ENCODE measurements around the gene IQCM. TPM values are rescaled to one million over a fixed set of nuclear protein-coding genes. Genes with fewer than 3 reads are reported as not detected.

IQCM gene
- polyA plus RNA-seq, 1 of the 3 experiments (the other 2 are of a cell fraction) = not detected

DNA sequence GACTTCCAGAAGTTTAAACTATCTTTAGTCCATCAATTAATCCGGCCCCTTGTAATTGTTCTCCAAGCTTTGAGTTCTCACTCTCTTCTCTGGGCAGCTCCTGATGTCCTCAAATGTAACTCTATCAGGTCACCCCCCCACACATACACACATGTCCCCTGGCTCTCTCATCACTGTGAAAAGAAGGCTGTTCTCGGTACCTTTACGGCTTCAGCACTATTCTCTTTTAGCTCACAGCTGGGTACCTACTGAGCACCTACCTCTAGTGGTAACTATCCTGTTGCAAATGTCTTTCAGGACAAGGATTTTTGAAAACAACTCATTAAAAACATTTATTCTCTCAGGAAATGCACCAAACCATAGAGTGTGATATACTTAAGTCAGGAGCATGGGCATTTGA, 115.4 kb downstream of the IQCM start:
- no peaks in the 10 kb centered on the region for H3K27me3 ChIP-seq (ENCODE audit: insufficient read depth)
- TF ChIP-seq, protein P1, sequence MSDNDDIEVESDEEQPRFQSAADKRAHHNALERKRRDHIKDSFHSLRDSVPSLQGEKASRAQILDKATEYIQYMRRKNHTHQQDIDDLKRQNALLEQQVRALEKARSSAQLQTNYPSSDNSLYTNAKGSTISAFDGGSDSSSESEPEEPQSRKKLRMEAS (IDR thresholded peaks at IDR 0.05; ENCODE audit: low read depth) = no peak
- no peak for TF ChIP-seq FOXJ3 (CRISPR knock-in tag; IDR thresholded peaks at IDR 0.05)
- TF ChIP-seq, protein P2, sequence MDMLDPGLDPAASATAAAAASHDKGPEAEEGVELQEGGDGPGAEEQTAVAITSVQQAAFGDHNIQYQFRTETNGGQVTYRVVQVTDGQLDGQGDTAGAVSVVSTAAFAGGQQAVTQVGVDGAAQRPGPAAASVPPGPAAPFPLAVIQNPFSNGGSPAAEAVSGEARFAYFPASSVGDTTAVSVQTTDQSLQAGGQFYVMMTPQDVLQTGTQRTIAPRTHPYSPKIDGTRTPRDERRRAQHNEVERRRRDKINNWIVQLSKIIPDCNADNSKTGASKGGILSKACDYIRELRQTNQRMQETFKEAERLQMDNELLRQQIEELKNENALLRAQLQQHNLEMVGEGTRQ (IDR thresholded peaks at IDR 0.05; ENCODE audit: borderline replicate concordance, low read depth, low read length) = no peak
- TF ChIP-seq JUND (IDR thresholded peaks at IDR 0.05) = no peak
- no peak for TF ChIP-seq YY1 (IDR thresholded peaks at IDR 0.05; ENCODE audit: low read depth)
- TF ChIP-seq GATA2 (CRISPR knock-in tag; IDR thresholded peaks at IDR 0.05) = no peak
- no peak for TF ChIP-seq RCOR1 (IDR thresholded peaks at IDR 0.05; ENCODE audit: low read length)
- no peak for TF ChIP-seq RAD21 (IDR thresholded peaks at IDR 0.05; ENCODE audit: low read length)
- TF ChIP-seq RFX5 (IDR thresholded peaks at IDR 0.05; ENCODE audit: low read length) = no peak
- TF ChIP-seq TCF12 (IDR thresholded peaks at IDR 0.05) = no peak
- TF ChIP-seq IRF3 (IDR thresholded peaks at IDR 0.05; ENCODE audit: low read depth, low read length) = no peak
- no peak for TF ChIP-seq NFIC (IDR thresholded peaks at IDR 0.05; ENCODE audit: borderline replicate concordance)
- TF ChIP-seq, protein P3, sequence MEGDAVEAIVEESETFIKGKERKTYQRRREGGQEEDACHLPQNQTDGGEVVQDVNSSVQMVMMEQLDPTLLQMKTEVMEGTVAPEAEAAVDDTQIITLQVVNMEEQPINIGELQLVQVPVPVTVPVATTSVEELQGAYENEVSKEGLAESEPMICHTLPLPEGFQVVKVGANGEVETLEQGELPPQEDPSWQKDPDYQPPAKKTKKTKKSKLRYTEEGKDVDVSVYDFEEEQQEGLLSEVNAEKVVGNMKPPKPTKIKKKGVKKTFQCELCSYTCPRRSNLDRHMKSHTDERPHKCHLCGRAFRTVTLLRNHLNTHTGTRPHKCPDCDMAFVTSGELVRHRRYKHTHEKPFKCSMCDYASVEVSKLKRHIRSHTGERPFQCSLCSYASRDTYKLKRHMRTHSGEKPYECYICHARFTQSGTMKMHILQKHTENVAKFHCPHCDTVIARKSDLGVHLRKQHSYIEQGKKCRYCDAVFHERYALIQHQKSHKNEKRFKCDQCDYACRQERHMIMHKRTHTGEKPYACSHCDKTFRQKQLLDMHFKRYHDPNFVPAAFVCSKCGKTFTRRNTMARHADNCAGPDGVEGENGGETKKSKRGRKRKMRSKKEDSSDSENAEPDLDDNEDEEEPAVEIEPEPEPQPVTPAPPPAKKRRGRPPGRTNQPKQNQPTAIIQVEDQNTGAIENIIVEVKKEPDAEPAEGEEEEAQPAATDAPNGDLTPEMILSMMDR (IDR thresholded peaks at IDR 0.05) = no peak
- TF ChIP-seq MXI1 (IDR thresholded peaks at IDR 0.05; ENCODE audit: low read depth, low read length) = no peak
- no peak for TF ChIP-seq NRF1 (IDR thresholded peaks at IDR 0.05; ENCODE audit: low read depth, low read length)

DNA sequence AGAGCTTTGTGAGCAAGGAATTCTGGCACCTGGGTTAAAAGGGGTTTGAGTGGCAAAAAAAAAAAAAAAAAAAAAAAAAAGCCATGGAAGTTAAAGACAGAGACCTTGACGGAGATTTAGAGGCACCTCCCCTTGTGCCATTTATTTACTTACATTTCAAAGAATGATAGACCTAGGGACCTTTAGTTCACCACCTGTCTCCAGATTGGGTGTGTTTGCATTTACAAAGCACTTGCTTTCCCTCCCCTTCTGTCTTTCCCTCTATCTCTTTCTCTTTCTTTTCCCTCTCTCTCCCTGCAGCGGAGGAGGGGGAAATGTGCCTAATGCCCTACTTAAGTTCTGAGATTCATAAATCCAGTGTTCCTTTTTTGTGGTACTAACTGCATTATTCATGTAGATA, 116.0 kb downstream of the IQCM start:
- no peaks in the 10 kb centered on the region for H3K4me1 ChIP-seq (ENCODE audit: control insufficient read depth in 1 of 2, insufficient read depth in 2 of 2, low read depth in 1 of 2, low read length in 1 of 2)
- ChIA-PET POLR2A (no interaction called here), CTCF (no interaction called here)
- no peak overlapping the region for H3K9ac ChIP-seq
- DNase-seq = no peak
- no peaks in the 10 kb centered on the region for H3K9me2 ChIP-seq
- H3K4me2 ChIP-seq = no peak overlapping the region
- no peaks in the 10 kb centered on the region for H3K36me3 ChIP-seq (replicated peaks in 1 of 2; ENCODE audit: control insufficient read depth in 1 of 2, insufficient read depth in 2 of 2, low read length in 1 of 2)
- no peaks in the 10 kb centered on the region for H3K27me3 ChIP-seq (ENCODE audit: insufficient read depth)
- 5% methylated on average over 2 of the region's 2 CpGs for WGBS (ENCODE audit: low lambda C conversion rate)
- no peak overlapping the region for H2AFZ ChIP-seq (ENCODE audit: low read depth)
- H3K27ac ChIP-seq (ENCODE audit: low read depth in 2 of 2, low read length in 1 of 2) = no peak overlapping the region
- TF ChIP-seq, protein P2 (IDR thresholded peaks at IDR 0.05; ENCODE audit: borderline replicate concordance, low read depth, low read length) = no peak
- TF ChIP-seq SMC3 (IDR thresholded peaks at IDR 0.05; ENCODE audit: low read depth, low read length) (no peak), GABPA (IDR thresholded peaks at IDR 0.05; ENCODE audit: low read depth) (no peak), CHD2 (IDR thresholded peaks at IDR 0.05; ENCODE audit: low read length, partially characterized antibody) (no peak)
- TF ChIP-seq, protein P3 (IDR thresholded peaks at IDR 0.05) = no peak
- no peaks in the 10 kb centered on the region for H3K79me2 ChIP-seq (ENCODE audit: insufficient read depth)
- H4K20me1 ChIP-seq (ENCODE audit: insufficient read depth) = no peaks in the 10 kb centered on the region
- H3F3A ChIP-seq (replicated peaks; ENCODE audit: insufficient read depth) = no peaks in the 10 kb centered on the region
- H3K4me3 ChIP-seq (ENCODE audit: low read depth in 2 of 2, low read length in 1 of 2) = no peak overlapping the region
- H3K9me3 ChIP-seq = no peaks in the 10 kb centered on the region

More for the DNA sequence above, 115.4 kb downstream of the IQCM start:
- Histone ChIP-seq H4K20me1 (ENCODE audit: insufficient read depth) (no peaks in the 10 kb centered on the region), H3F3A (replicated peaks; ENCODE audit: insufficient read depth) (no peaks in the 10 kb centered on the region), H3K4me2 (no peak overlapping the region), H3K27ac (ENCODE audit: low read depth in 2 of 2, low read length in 1 of 2) (no peak overlapping the region), H3K4me3 (ENCODE audit: low read depth in 2 of 2, low read length in 1 of 2) (no peak overlapping the region), H3K9ac (no peak overlapping the region), H3K4me1 (ENCODE audit: control insufficient read depth in 1 of 2, insufficient read depth in 2 of 2, low read depth in 1 of 2, low read length in 1 of 2) (no peaks in the 10 kb centered on the region), H3K36me3 (replicated peaks in 1 of 2; ENCODE audit: control insufficient read depth in 1 of 2, insufficient read depth in 2 of 2, low read length in 1 of 2) (no peaks in the 10 kb centered on the region), H3K9me3 (no peaks in the 10 kb centered on the region), H3K79me2 (ENCODE audit: insufficient read depth) (no peaks in the 10 kb centered on the region), H2AFZ (ENCODE audit: low read depth) (no peak overlapping the region), H3K9me2 (no peaks in the 10 kb centered on the region)
- ChIA-PET POLR2A (no interaction called here), CTCF (no interaction called here)
- WGBS (ENCODE audit: low lambda C conversion rate) = 13% methylated on average over 3 of the region's 3 CpGs
- no peak for DNase-seq

All from SK-N-SH (cell line).